ENCODE measurements around the gene HIGD1C.

DNA sequence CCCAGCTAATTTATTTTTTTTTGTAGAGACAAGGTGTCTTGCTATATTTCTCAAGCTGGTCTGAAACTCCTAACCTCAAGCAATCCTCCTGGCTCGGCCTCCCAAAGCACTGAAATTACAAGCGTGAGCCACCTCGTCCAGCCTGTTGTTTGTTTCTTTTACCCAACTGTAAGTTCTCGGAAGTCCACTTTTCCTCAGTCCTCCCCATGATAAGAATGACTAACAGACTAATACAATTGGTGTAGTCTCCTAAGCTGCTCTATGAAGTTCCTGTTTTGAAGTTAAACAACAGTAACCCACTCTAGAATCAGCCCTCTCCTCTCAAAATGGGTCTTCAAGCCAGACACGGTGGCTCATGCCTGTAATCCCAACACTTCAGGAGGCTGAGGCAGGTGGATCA, 36.5 kb downstream of the HIGD1C start:
- TF ChIP-seq, protein P1, sequence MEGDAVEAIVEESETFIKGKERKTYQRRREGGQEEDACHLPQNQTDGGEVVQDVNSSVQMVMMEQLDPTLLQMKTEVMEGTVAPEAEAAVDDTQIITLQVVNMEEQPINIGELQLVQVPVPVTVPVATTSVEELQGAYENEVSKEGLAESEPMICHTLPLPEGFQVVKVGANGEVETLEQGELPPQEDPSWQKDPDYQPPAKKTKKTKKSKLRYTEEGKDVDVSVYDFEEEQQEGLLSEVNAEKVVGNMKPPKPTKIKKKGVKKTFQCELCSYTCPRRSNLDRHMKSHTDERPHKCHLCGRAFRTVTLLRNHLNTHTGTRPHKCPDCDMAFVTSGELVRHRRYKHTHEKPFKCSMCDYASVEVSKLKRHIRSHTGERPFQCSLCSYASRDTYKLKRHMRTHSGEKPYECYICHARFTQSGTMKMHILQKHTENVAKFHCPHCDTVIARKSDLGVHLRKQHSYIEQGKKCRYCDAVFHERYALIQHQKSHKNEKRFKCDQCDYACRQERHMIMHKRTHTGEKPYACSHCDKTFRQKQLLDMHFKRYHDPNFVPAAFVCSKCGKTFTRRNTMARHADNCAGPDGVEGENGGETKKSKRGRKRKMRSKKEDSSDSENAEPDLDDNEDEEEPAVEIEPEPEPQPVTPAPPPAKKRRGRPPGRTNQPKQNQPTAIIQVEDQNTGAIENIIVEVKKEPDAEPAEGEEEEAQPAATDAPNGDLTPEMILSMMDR (IDR thresholded peaks at IDR 0.05; ENCODE audit: insufficient read depth, low read length) = no peak
- TF ChIP-seq POLR2AphosphoS5 (IDR thresholded peaks at IDR 0.05; ENCODE audit: low read depth) = no peak
